H1 (cell line): ENCODE data around the gene BPIFB6. TPM values are rescaled to one million over a fixed set of nuclear protein-coding genes. Genes with fewer than 3 reads are reported as not detected.

Experiments used
- BRCA1 ChIP-seq: IDR thresholded peaks from 2 replicates; pipeline ENCODE4 v1.6.1; 2012; ENCODE audit warnings: low read depth, low read length, improper control_type of control experiment
- CHD2 ChIP-seq: IDR thresholded peaks from 2 replicates; pipeline ENCODE4 v1.6.1; 2012; ENCODE audit warnings: low read length, improper control_type of control experiment
- CHD7 ChIP-seq: fragments of 300-600 bp; sonication (generic); IDR thresholded peaks from 2 replicates; pipeline ENCODE4 v1.7.1; 2012; ENCODE audit warnings: low read length, moderate library complexity, mild to moderate bottlenecking, inconsistent platforms; ENCODE audit not compliant: insufficient replicate concordance
- CREB1 ChIP-seq: IDR thresholded peaks from 2 replicates; pipeline ENCODE4 v1.6.1; 2012; ENCODE audit warnings: inconsistent platforms
- E2F6 ChIP-seq: IDR thresholded peaks from 2 replicates; pipeline ENCODE4 v1.6.1; 2012; ENCODE audit warnings: inconsistent platforms
- EP300 ChIP-seq, 2 experiments: IDR thresholded peaks; 1 replicate in 1 of 2; 2 replicates in 1 of 2; pipeline ENCODE4 v1.6.1; 2011 to 2012; ENCODE audit warnings: low read depth in 2 of 2, low read length in 2 of 2, mild to moderate bottlenecking in 2 of 2, borderline replicate concordance in 1 of 2, inconsistent platforms in 1 of 2, moderate library complexity in 1 of 2
- HDAC2 ChIP-seq, 2 experiments: fragments of 300-600 bp in 1 of 2; sonication (generic) in 1 of 2; IDR thresholded peaks; 2 replicates each; pipeline ENCODE4 v1.6.1; 2011 to 2012; ENCODE audit warnings: low read depth in 2 of 2, low read length in 2 of 2, mild to moderate bottlenecking in 2 of 2, moderate library complexity in 2 of 2, borderline replicate concordance in 1 of 2, inconsistent platforms in 1 of 2
- POLR2AphosphoS5 ChIP-seq: IDR thresholded peaks from 2 replicates; pipeline ENCODE4 v1.6.1; 2011; ENCODE audit warnings: low read depth, low read length
- POU5F1 ChIP-seq: IDR thresholded peaks from 2 replicates; pipeline ENCODE4 v1.6.1; 2011; ENCODE audit warnings: low read depth, mild to moderate bottlenecking, low read length, moderate library complexity
- RAD21 ChIP-seq, 2 experiments: IDR thresholded peaks in 1 of 2; conservative IDR thresholded peaks in 1 of 2; 2 replicates each; pipeline ENCODE4 v1.6.1; 2011; ENCODE audit warnings: low read depth in 2 of 2, low read length in 2 of 2, improper control_type of control experiment in 1 of 2, inconsistent platforms in 1 of 2, mild to moderate bottlenecking in 1 of 2, moderate library complexity in 1 of 2
- SUZ12 ChIP-seq: fragments of 200-600 bp; sonication (generic); IDR thresholded peaks from 2 replicates; pipeline ENCODE4 v1.6.1; 2012; ENCODE audit warnings: mild to moderate bottlenecking, inconsistent platforms, low read length, moderate library complexity, mixed read lengths
- polyA plus RNA-seq, 7 experiments: library from polyadenylated mRNA; depleted of rRNA in 3 of 7; stranded (reverse) in 5 of 7; unstranded in 2 of 7; fragments of >200 nt in 5 of 7; fragments of 200-250 nt in 2 of 7; gene quantifications; 1 replicate in 5 of 7; 2 replicates in 1 of 7; 4 replicates in 1 of 7; pipeline versions ENCODE4 v1.2.1 to v1.2.3, GENCODE V29; 2011 to 2013; ENCODE audit warnings: missing spikeins in 2 of 7, mixed read lengths in 2 of 7
- total RNA-seq: library from RNA; stranded (reverse); fragmentation: NEBNext Ultra II Directional; extraction: Animal tissue kit (Norgen Biotek cat#: 25700); gene quantifications from 2 replicates; pipeline ENCODE4 v1.2.1, GENCODE V29; 2021

Gene BPIFB6
- total and polyA plus RNA-seq, 2 of the 8 experiments (the other 6 are each of a cell fraction or from before 2014, with no cell fraction given): not detected

- no peak for TF ChIP-seq CHD7
- TF ChIP-seq BRCA1: no peak
- no peak for TF ChIP-seq EP300 (IDR thresholded peaks at IDR 0.05; ENCODE audit: borderline replicate concordance in 1 of 2, low read depth in 2 of 2, low read length in 2 of 2)
- no peak for TF ChIP-seq CHD2
- TF ChIP-seq POU5F1: no peak
- TF ChIP-seq SUZ12: no peak
- TF ChIP-seq E2F6: no peak
- TF ChIP-seq CREB1: no peak
- no peak for TF ChIP-seq HDAC2 (IDR thresholded peaks at IDR 0.05; ENCODE audit: borderline replicate concordance in 1 of 2, low read depth in 2 of 2, low read length in 2 of 2)
- TF ChIP-seq POLR2AphosphoS5: no peak
- no peak for TF ChIP-seq RAD21 (IDR thresholded peaks at IDR 0.05 in 1 of 2, conservative IDR thresholded peaks at IDR 0.05 in 1 of 2; ENCODE audit: low read depth in 2 of 2, low read length in 2 of 2)
These were observed 51.1 kb downstream of the BPIFB6 start (continued) for GRCh38 chr20:33082546-33082945.
